Stimulated activated CD8-positive, alpha-beta memory T cell treated with anti-CD3 and anti-CD28 coated beads, Interleukin-15, amount 100 ng/mL, for 48 hours (primary cell): ENCODE measurements around the gene C19orf53.

Source experiments
- DNase-seq, 2 donors: peaks; one replicate each; pipeline ENCODE4 v3.0.0-alpha.2; 2020; ENCODE audit warnings: low read depth in 2 of 2

Gene C19orf53

GRCh38 chr19:13826652-13827235, 52.5 kb downstream of the C19orf53 start:
- no peak for DNase-seq

GRCh38 chr19:13827656-13828055, 53.4 kb downstream of the C19orf53 start:
- no peak for DNase-seq
